GM23338 (cell line): ENCODE measurements around the gene EXOC2. TPM values are rescaled to one million over a fixed set of nuclear protein-coding genes. Genes with fewer than 3 reads are reported as not detected.

ENCODE experiments used
- ATAC-seq: fragments of 200-7000 bp; cut with Tn5 transposase; 3 replicates; pipeline ENCODE4 v1.9.1; 2020
- DNase-seq: peaks from one replicate; pipeline ENCODE4 v3.0.0-alpha.2; 2015; ENCODE audit warnings: low spot score
- H2AFZ ChIP-seq: fragments of 200-600 bp; sonication (generic); 2 replicates; pipeline ENCODE4 v1.8.0; 2016; ENCODE audit warnings: antibody characterized with exemption, mild to moderate bottlenecking, moderate library complexity
- H3F3A ChIP-seq: fragments of 200-600 bp; sonication (generic); replicated peaks from 2 replicates; pipeline ENCODE4 v1.8.0; 2017; ENCODE audit warnings: antibody characterized with exemption, mixed run types, low read depth
- H3K27ac ChIP-seq: fragments of 200-600 bp; sonication (generic); 2 replicates; pipeline ENCODE4 v1.6.1; 2016; ENCODE audit warnings: low read depth
- H3K27me3 ChIP-seq: fragments of 200-600 bp; sonication (generic); 2 replicates; pipeline ENCODE4 v1.8.0; 2016; ENCODE audit warnings: mild to moderate bottlenecking, mixed run types, moderate library complexity; ENCODE audit not compliant: insufficient read depth
- H3K36me3 ChIP-seq: fragments of 200-600 bp; sonication (generic); 2 replicates; pipeline ENCODE4 v1.8.0; 2016; ENCODE audit warnings: mild to moderate bottlenecking; ENCODE audit not compliant: insufficient read depth
- H3K4me1 ChIP-seq: fragments of 200-600 bp; sonication (generic); 2 replicates; pipeline ENCODE4 v1.8.0; 2016; ENCODE audit warnings: mild to moderate bottlenecking, moderate library complexity; ENCODE audit not compliant: insufficient read depth
- H3K4me2 ChIP-seq: fragments of 200-600 bp; sonication (generic); 2 replicates; pipeline ENCODE4 v1.7.1; 2017; ENCODE audit warnings: mixed run types
- H3K4me3 ChIP-seq: fragments of 200-600 bp; sonication (generic); 2 replicates; pipeline ENCODE4 v1.6.1; 2016; ENCODE audit warnings: mixed run types
- H3K79me2 ChIP-seq: fragments of 200-600 bp; sonication (generic); replicated peaks from 2 replicates; pipeline ENCODE4 v1.8.0; 2017; ENCODE audit warnings: mild to moderate bottlenecking; ENCODE audit not compliant: insufficient read depth
- H3K9me2 ChIP-seq: fragments of 200-600 bp; sonication (generic); 2 replicates; pipeline ENCODE4 v1.8.0; 2017; ENCODE audit not compliant: insufficient read depth
- H4K20me1 ChIP-seq: fragments of 200-600 bp; sonication (generic); replicated peaks from 2 replicates; pipeline ENCODE4 v1.8.0; 2017; ENCODE audit warnings: mild to moderate bottlenecking; ENCODE audit not compliant: insufficient read depth
- H3K27ac Mint-ChIP-seq: 2 replicates; pipeline ENCODE4 v1.8.0; 2020; ENCODE audit warnings: inconsistent platforms, mild to moderate bottlenecking, moderate library complexity, mixed read lengths
- H3K27me3 Mint-ChIP-seq: 3 replicates; pipeline ENCODE4 v1.8.0; 2022; ENCODE audit warnings: low read depth, mild to moderate bottlenecking, moderate library complexity, mixed read lengths, inconsistent platforms; ENCODE audit not compliant: insufficient read depth, poor library complexity
- H3K36me3 Mint-ChIP-seq: 3 replicates; pipeline ENCODE4 v1.8.0; 2021; ENCODE audit warnings: low read depth, mild to moderate bottlenecking, inconsistent platforms, moderate library complexity, mixed read lengths
- H3K4me1 Mint-ChIP-seq: 3 replicates; pipeline ENCODE4 v1.8.0; 2020; ENCODE audit warnings: mild to moderate bottlenecking, inconsistent platforms, mixed read lengths
- H3K4me3 Mint-ChIP-seq: 3 replicates; pipeline ENCODE4 v1.8.0; 2021; ENCODE audit warnings: moderate library complexity, mild to moderate bottlenecking, inconsistent platforms, mixed read lengths
- H3K9me3 Mint-ChIP-seq: 3 replicates; pipeline ENCODE4 v1.8.0; 2020; ENCODE audit warnings: moderate library complexity, mild to moderate bottlenecking, inconsistent platforms, mixed read lengths
- CREB1 ChIP-seq: fragments of 250-450 bp; sonication (Bioruptor Pico); IDR thresholded peaks from 2 replicates; pipeline ENCODE4 v1.5.0; 2020; ENCODE audit warnings: low read depth, mild to moderate bottlenecking, moderate library complexity
- ETS1 ChIP-seq: IDR thresholded peaks from 2 replicates; pipeline ENCODE4 v1.6.1; 2016; ENCODE audit warnings: antibody characterized with exemption
- EZH2 ChIP-seq: fragments of 200-600 bp; sonication (generic); IDR thresholded peaks from one replicate; pipeline ENCODE4 v1.8.0; 2017; ENCODE audit warnings: antibody characterized with exemption, mild to moderate bottlenecking, low read depth; ENCODE audit not compliant: unreplicated experiment
- EZH2phosphoT487 ChIP-seq: fragments of 200-600 bp; sonication (generic); IDR thresholded peaks from one replicate; pipeline ENCODE4 v1.8.1; 2018; ENCODE audit warnings: antibody characterized with exemption; ENCODE audit not compliant: unreplicated experiment
- JUNB ChIP-seq: IDR thresholded peaks from one replicate; pipeline ENCODE4 v1.6.1; 2016; ENCODE audit warnings: antibody characterized with exemption; ENCODE audit not compliant: unreplicated experiment
- NANOG ChIP-seq: IDR thresholded peaks from 2 replicates; pipeline ENCODE4 v1.6.1; 2016; ENCODE audit warnings: antibody characterized with exemption, borderline replicate concordance
- POLR2AphosphoS5 ChIP-seq: IDR thresholded peaks from 2 replicates; pipeline ENCODE4 v1.6.1; 2016; ENCODE audit warnings: antibody characterized with exemption, low read depth
- STAT1 ChIP-seq: IDR thresholded peaks from one replicate; pipeline ENCODE4 v1.6.1; 2016; ENCODE audit warnings: antibody characterized with exemption; ENCODE audit not compliant: unreplicated experiment
- ZNF114 ChIP-seq: fragments of 250-450 bp; sonication (Bioruptor Pico); IDR thresholded peaks from 2 replicates; pipeline ENCODE4 v1.5.0; 2020; ENCODE audit warnings: mild to moderate bottlenecking, moderate library complexity
- ZNF331 ChIP-seq: fragments of 250-450 bp; sonication (Bioruptor Pico); IDR thresholded peaks from 2 replicates; pipeline ENCODE4 v1.5.0; 2020; ENCODE audit warnings: low read depth, mild to moderate bottlenecking, moderate library complexity
- polyA plus RNA-seq: library from polyadenylated mRNA; unstranded; fragments of >200 nt; fragmentation: Nextera tagmentation; extraction: Ambion mirVana; gene quantifications from 2 replicates; pipeline ENCODE4 v1.2.1, GENCODE V29; 2016
- total RNA-seq: library from RNA; depleted of rRNA; stranded (reverse); fragments of >200 nt; shearing (Covaris generic); gene quantifications from 2 replicates; pipeline ENCODE4 v1.2.3, GENCODE V29; 2014
- TF ChIP-seq, protein P1 (sequence below), 2 experiments: fragments of 200-600 bp in 1 of 2; sonication (generic) in 1 of 2; conservative IDR thresholded peaks; 2 replicates each; pipeline versions ENCODE4 v1.5.1 to v1.6.1; 2016 to 2017; ENCODE audit warnings: antibody characterized with exemption in 2 of 2, low read depth in 2 of 2, mild to moderate bottlenecking in 2 of 2, moderate library complexity in 1 of 2
- TF ChIP-seq, protein P2 (sequence below): IDR thresholded peaks from one replicate; pipeline ENCODE4 v1.6.1; 2018; ENCODE audit warnings: antibody characterized with exemption; ENCODE audit not compliant: unreplicated experiment

EXOC2 gene
- total and polyA plus RNA-seq, 2 experiments from 2014 or later = 28.7 to 93.6 TPM

GRCh38 chr6:613981-614380 is 79.0 kb downstream of the EXOC2 start (continued):
- TF ChIP-seq ETS1 = no peak
- TF ChIP-seq STAT1 = no peak
- no peak for TF ChIP-seq ZNF114 (CRISPR knock-in tag)
- TF ChIP-seq JUNB = no peak
- TF ChIP-seq, protein P1, sequence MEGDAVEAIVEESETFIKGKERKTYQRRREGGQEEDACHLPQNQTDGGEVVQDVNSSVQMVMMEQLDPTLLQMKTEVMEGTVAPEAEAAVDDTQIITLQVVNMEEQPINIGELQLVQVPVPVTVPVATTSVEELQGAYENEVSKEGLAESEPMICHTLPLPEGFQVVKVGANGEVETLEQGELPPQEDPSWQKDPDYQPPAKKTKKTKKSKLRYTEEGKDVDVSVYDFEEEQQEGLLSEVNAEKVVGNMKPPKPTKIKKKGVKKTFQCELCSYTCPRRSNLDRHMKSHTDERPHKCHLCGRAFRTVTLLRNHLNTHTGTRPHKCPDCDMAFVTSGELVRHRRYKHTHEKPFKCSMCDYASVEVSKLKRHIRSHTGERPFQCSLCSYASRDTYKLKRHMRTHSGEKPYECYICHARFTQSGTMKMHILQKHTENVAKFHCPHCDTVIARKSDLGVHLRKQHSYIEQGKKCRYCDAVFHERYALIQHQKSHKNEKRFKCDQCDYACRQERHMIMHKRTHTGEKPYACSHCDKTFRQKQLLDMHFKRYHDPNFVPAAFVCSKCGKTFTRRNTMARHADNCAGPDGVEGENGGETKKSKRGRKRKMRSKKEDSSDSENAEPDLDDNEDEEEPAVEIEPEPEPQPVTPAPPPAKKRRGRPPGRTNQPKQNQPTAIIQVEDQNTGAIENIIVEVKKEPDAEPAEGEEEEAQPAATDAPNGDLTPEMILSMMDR (conservative IDR thresholded peaks at IDR 0.05; ENCODE audit: low read depth in 2 of 2) = no peak
- TF ChIP-seq EZH2 = no peak
- TF ChIP-seq CREB1 (CRISPR knock-in tag) = no peak
- no peak for TF ChIP-seq POLR2AphosphoS5
- no peak for TF ChIP-seq EZH2phosphoT487
- TF ChIP-seq, protein P2, sequence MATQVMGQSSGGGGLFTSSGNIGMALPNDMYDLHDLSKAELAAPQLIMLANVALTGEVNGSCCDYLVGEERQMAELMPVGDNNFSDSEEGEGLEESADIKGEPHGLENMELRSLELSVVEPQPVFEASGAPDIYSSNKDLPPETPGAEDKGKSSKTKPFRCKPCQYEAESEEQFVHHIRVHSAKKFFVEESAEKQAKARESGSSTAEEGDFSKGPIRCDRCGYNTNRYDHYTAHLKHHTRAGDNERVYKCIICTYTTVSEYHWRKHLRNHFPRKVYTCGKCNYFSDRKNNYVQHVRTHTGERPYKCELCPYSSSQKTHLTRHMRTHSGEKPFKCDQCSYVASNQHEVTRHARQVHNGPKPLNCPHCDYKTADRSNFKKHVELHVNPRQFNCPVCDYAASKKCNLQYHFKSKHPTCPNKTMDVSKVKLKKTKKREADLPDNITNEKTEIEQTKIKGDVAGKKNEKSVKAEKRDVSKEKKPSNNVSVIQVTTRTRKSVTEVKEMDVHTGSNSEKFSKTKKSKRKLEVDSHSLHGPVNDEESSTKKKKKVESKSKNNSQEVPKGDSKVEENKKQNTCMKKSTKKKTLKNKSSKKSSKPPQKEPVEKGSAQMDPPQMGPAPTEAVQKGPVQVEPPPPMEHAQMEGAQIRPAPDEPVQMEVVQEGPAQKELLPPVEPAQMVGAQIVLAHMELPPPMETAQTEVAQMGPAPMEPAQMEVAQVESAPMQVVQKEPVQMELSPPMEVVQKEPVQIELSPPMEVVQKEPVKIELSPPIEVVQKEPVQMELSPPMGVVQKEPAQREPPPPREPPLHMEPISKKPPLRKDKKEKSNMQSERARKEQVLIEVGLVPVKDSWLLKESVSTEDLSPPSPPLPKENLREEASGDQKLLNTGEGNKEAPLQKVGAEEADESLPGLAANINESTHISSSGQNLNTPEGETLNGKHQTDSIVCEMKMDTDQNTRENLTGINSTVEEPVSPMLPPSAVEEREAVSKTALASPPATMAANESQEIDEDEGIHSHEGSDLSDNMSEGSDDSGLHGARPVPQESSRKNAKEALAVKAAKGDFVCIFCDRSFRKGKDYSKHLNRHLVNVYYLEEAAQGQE = no peak
- TF ChIP-seq NANOG = no peak

DNA sequence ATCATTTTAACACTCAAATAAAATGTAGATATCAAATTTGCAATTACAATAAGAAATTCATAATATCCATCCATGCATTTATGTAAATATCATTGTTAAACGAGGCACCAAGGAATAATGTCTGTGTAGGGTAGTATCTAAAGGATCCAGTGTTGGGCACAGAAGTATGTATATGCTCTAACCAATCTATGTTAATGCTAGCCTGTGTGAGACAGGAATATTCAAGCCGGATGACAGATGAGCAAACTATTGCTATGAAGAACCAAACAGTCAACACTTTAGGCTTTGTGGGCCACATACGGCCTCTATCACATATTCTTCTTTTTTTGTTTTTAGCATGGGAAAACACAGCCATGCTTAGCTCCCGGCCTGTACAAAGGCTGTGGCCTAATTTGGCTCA is 81.0 kb downstream of the EXOC2 start:
- H3K4me2 ChIP-seq = no peak overlapping the region
- H3K36me3 Mint-ChIP-seq = peaks cover 15% of the 10 kb centered on the region
- H3K36me3 ChIP-seq = peaks cover 9% of the 10 kb centered on the region; the same call in 1 of the 2 replicates
- no peaks in the 10 kb centered on the region for H4K20me1 ChIP-seq
- no peak overlapping the region for H3K4me3 Mint-ChIP-seq
- no peaks in the 10 kb centered on the region for H3K27me3 Mint-ChIP-seq
- H3K9me3 Mint-ChIP-seq = no peaks in the 10 kb centered on the region; the same call in 2 of the 3 replicates
- H3K27ac Mint-ChIP-seq = no peak overlapping the region
- no peak overlapping the region for H3K27ac ChIP-seq
- H3K4me1 ChIP-seq = no peaks in the 10 kb centered on the region
- H3K4me3 ChIP-seq = no peak overlapping the region
- no peaks in the 10 kb centered on the region for H3K27me3 ChIP-seq
- DNase-seq = no peak
- no peaks in the 10 kb centered on the region; the same call in 2 of the 3 replicates for H3K4me1 Mint-ChIP-seq
- ATAC-seq = no peak
- no peak overlapping the region for H2AFZ ChIP-seq
- H3F3A ChIP-seq = no peaks in the 10 kb centered on the region
- H3K9me2 ChIP-seq = no peaks in the 10 kb centered on the region
- H3K79me2 ChIP-seq = no peaks in the 10 kb centered on the region
- TF ChIP-seq ZNF114 (CRISPR knock-in tag) (no peak), NANOG (no peak), JUNB (no peak), ZNF331 (CRISPR knock-in tag) (no peak), CREB1 (CRISPR knock-in tag) (no peak), ETS1 (no peak), EZH2 (no peak), POLR2AphosphoS5 (no peak), EZH2phosphoT487 (no peak), STAT1 (no peak)
- TF ChIP-seq, protein P2 = no peak
- TF ChIP-seq, protein P1 (conservative IDR thresholded peaks at IDR 0.05; ENCODE audit: low read depth in 2 of 2) = no peak
